Neural cell (in vitro differentiated cells): ENCODE measurements around the gene CCDC85C. TPM values are rescaled to one million over a fixed set of nuclear protein-coding genes. Genes with fewer than 3 reads are reported as not detected.

Source experiments
- H2AFZ ChIP-seq: fragments of 200-600, 300-800 bp; sonication (generic), shearing (Covaris generic); 2 replicates; pipeline ENCODE4 v1.6.0; 2014; ENCODE audit warnings: low read depth, mild to moderate bottlenecking, antibody characterized with exemption, low read length, moderate library complexity
- H3F3A ChIP-seq: fragments of 200-600 bp; shearing (Covaris generic); 2 replicates; pipeline ENCODE4 v1.6.1; 2016; ENCODE audit warnings: mild to moderate bottlenecking, moderate library complexity, mixed read lengths, antibody characterized with exemption, low read length; ENCODE audit not compliant: insufficient read depth, poor library complexity, severe bottlenecking
- H3K27ac ChIP-seq: fragments of 200-600, 300-800 bp; sonication (generic), shearing (Covaris generic); 2 replicates; pipeline ENCODE4 v1.5.1; 2014; ENCODE audit warnings: mild to moderate bottlenecking, low read length, moderate library complexity
- H3K27me3 ChIP-seq: fragments of 300-800, 200-600 bp; sonication (generic), shearing (Covaris generic); 2 replicates; pipeline ENCODE4 v1.6.0; 2014; ENCODE audit warnings: mild to moderate bottlenecking, low read depth, low read length, moderate library complexity; ENCODE audit not compliant: insufficient read depth
- H3K36me3 ChIP-seq: fragments of 300-800, 200-600 bp; sonication (generic), shearing (Covaris generic); 2 replicates; pipeline ENCODE4 v1.5.1; 2014; ENCODE audit warnings: mild to moderate bottlenecking, antibody characterized with exemption, low read length, moderate library complexity; ENCODE audit not compliant: insufficient read depth
- H3K4me2 ChIP-seq: fragments of 300-800, 200-600 bp; sonication (generic), shearing (Covaris generic); 2 replicates; pipeline ENCODE4 v1.6.0; 2014; ENCODE audit warnings: mild to moderate bottlenecking, low read length
- H3K4me3 ChIP-seq: fragments of 300-800, 200-600 bp; sonication (generic), shearing (Covaris generic); 2 replicates; pipeline ENCODE4 v1.5.1; 2014; ENCODE audit warnings: mild to moderate bottlenecking, low read length, moderate library complexity
- H3K79me2 ChIP-seq: fragments of 200-600 bp; shearing (Covaris generic); replicated peaks from 2 replicates; pipeline ENCODE4 v1.6.0; 2014; ENCODE audit warnings: mild to moderate bottlenecking, low read length, moderate library complexity; ENCODE audit not compliant: insufficient read depth
- H3K9ac ChIP-seq: fragments of 300-800, 200-600 bp; sonication (generic), shearing (Covaris generic); 2 replicates; pipeline ENCODE4 v1.6.1; 2016; ENCODE audit warnings: mild to moderate bottlenecking, low read length, mixed read lengths
- H3K9me2 ChIP-seq: fragments of 200-600 bp; shearing (Covaris generic); 2 replicates; pipeline ENCODE4 v1.6.1; 2016; ENCODE audit warnings: mild to moderate bottlenecking, low read length, mixed read lengths; ENCODE audit not compliant: insufficient read depth
- H3K9me3 ChIP-seq: fragments of 200-600, 300-800 bp; sonication (generic), shearing (Covaris generic); 2 replicates; pipeline ENCODE4 v1.6.1; 2016; ENCODE audit warnings: mild to moderate bottlenecking, mixed run types, low read length, moderate library complexity, mixed read lengths
- H4K20me1 ChIP-seq: fragments of 200-600 bp; shearing (Covaris generic); 2 replicates; pipeline ENCODE4 v1.6.1; 2016; ENCODE audit warnings: mild to moderate bottlenecking, mixed run types; ENCODE audit not compliant: insufficient read depth
- EP300 ChIP-seq: fragments of 450-650 bp; conservative IDR thresholded peaks from 2 replicates; pipeline ENCODE4 v1.6.1; 2014; ENCODE audit warnings: antibody characterized with exemption, mild to moderate bottlenecking, moderate library complexity; ENCODE audit not compliant: poor library complexity, severe bottlenecking
- EZH2 ChIP-seq: fragments of 200-600, 300-800 bp; shearing (Covaris generic), sonication (generic); IDR thresholded peaks from 2 replicates; pipeline ENCODE4 v1.6.1; 2014; ENCODE audit warnings: antibody characterized with exemption, low read length, borderline replicate concordance, mild to moderate bottlenecking; ENCODE audit not compliant: insufficient read depth, poor library complexity, severe bottlenecking
- MXI1 ChIP-seq: fragments of 450-650 bp; conservative IDR thresholded peaks from 2 replicates; pipeline ENCODE4 v1.6.1; 2014; ENCODE audit warnings: antibody characterized with exemption, mild to moderate bottlenecking; ENCODE audit not compliant: poor library complexity, severe bottlenecking
- POLR2AphosphoS5 ChIP-seq: IDR thresholded peaks from 2 replicates; pipeline ENCODE4 v1.6.1; 2012
- RAD21 ChIP-seq: fragments of 450-650 bp; conservative IDR thresholded peaks from 2 replicates; pipeline ENCODE4 v1.6.1; 2014; ENCODE audit warnings: antibody characterized with exemption, mild to moderate bottlenecking, moderate library complexity
- SMC3 ChIP-seq: fragments of 450-650 bp; conservative IDR thresholded peaks from 2 replicates; pipeline ENCODE4 v1.6.1; 2014; ENCODE audit warnings: antibody characterized with exemption, mild to moderate bottlenecking, moderate library complexity; ENCODE audit not compliant: poor library complexity
- TAF1 ChIP-seq: IDR thresholded peaks from 2 replicates; pipeline ENCODE4 v1.6.1; 2012; ENCODE audit warnings: low read depth
- polyA plus RNA-seq: library from polyadenylated mRNA; depleted of rRNA; stranded (reverse); fragments of >200 nt; gene quantifications from 2 replicates; pipeline ENCODE4 v1.2.3, GENCODE V29; 2014
- TF ChIP-seq, protein P1 (sequence below): fragments of 450-650 bp; IDR thresholded peaks from 2 replicates; pipeline ENCODE4 v1.5.1; 2014; ENCODE audit warnings: antibody characterized with exemption, mild to moderate bottlenecking, moderate library complexity; ENCODE audit not compliant: poor library complexity, severe bottlenecking
- TF ChIP-seq, protein P2 (sequence below): IDR thresholded peaks from 2 replicates; pipeline ENCODE4 v1.6.1; 2012; ENCODE audit warnings: borderline replicate concordance

CCDC85C gene
- polyA plus RNA-seq, 1 donor from 2014 or later, result 24.8 TPM

DNA sequence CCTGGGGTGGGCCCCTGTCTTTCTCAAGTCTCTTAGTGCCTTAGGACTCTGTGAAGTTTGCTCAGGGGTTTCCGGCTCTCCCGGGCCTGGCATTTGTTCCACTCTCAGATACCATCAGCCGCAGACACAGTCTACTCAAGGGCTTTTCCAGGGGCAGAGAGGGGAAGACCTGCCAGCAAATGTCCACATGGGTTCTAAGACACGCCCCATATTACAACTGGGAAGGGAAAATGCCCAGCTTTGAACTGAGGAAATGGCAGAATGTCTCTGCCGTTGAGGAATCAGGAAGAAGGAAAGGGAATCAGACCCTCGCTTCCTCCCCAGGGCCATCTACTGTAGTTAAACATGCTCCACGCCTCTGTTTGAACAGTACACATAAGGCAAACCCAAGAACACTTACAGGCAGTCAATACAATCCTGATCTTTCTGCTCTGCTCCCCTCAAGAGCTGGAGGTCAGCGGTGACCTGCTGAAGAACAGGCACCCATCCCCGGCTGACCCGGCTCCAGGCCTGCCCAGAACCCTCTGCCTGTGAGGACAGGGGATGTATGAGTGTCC is 7.9 kb downstream of the CCDC85C start:
- no peaks in the 10 kb centered on the region for H3K36me3 ChIP-seq
- TF ChIP-seq, protein P1, sequence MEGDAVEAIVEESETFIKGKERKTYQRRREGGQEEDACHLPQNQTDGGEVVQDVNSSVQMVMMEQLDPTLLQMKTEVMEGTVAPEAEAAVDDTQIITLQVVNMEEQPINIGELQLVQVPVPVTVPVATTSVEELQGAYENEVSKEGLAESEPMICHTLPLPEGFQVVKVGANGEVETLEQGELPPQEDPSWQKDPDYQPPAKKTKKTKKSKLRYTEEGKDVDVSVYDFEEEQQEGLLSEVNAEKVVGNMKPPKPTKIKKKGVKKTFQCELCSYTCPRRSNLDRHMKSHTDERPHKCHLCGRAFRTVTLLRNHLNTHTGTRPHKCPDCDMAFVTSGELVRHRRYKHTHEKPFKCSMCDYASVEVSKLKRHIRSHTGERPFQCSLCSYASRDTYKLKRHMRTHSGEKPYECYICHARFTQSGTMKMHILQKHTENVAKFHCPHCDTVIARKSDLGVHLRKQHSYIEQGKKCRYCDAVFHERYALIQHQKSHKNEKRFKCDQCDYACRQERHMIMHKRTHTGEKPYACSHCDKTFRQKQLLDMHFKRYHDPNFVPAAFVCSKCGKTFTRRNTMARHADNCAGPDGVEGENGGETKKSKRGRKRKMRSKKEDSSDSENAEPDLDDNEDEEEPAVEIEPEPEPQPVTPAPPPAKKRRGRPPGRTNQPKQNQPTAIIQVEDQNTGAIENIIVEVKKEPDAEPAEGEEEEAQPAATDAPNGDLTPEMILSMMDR, result no peak
- TF ChIP-seq RAD21, result no peak
- TF ChIP-seq TAF1, result no peak
- TF ChIP-seq, protein P2, sequence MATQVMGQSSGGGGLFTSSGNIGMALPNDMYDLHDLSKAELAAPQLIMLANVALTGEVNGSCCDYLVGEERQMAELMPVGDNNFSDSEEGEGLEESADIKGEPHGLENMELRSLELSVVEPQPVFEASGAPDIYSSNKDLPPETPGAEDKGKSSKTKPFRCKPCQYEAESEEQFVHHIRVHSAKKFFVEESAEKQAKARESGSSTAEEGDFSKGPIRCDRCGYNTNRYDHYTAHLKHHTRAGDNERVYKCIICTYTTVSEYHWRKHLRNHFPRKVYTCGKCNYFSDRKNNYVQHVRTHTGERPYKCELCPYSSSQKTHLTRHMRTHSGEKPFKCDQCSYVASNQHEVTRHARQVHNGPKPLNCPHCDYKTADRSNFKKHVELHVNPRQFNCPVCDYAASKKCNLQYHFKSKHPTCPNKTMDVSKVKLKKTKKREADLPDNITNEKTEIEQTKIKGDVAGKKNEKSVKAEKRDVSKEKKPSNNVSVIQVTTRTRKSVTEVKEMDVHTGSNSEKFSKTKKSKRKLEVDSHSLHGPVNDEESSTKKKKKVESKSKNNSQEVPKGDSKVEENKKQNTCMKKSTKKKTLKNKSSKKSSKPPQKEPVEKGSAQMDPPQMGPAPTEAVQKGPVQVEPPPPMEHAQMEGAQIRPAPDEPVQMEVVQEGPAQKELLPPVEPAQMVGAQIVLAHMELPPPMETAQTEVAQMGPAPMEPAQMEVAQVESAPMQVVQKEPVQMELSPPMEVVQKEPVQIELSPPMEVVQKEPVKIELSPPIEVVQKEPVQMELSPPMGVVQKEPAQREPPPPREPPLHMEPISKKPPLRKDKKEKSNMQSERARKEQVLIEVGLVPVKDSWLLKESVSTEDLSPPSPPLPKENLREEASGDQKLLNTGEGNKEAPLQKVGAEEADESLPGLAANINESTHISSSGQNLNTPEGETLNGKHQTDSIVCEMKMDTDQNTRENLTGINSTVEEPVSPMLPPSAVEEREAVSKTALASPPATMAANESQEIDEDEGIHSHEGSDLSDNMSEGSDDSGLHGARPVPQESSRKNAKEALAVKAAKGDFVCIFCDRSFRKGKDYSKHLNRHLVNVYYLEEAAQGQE, result no peak
- no peak for TF ChIP-seq EP300
- no peak for TF ChIP-seq SMC3
- TF ChIP-seq EZH2, result no peak
- TF ChIP-seq MXI1, result no peak
- TF ChIP-seq POLR2AphosphoS5, result no peak
- no peak overlapping the region for H3K9ac ChIP-seq
- H2AFZ ChIP-seq, result no peak overlapping the region
- no peak overlapping the region for H3K27ac ChIP-seq
- H3K4me3 ChIP-seq, result no peak overlapping the region
- peaks cover 44% of the 10 kb centered on the region for H3K79me2 ChIP-seq
- H3K9me2 ChIP-seq, result no peaks in the 10 kb centered on the region
- no peaks in the 10 kb centered on the region for H3K9me3 ChIP-seq
- no peaks in the 10 kb centered on the region for H3K27me3 ChIP-seq
- no peak overlapping the region for H3K4me2 ChIP-seq
- peaks cover 6% of the 10 kb centered on the region for H4K20me1 ChIP-seq
- no peaks in the 10 kb centered on the region for H3F3A ChIP-seq

DNA sequence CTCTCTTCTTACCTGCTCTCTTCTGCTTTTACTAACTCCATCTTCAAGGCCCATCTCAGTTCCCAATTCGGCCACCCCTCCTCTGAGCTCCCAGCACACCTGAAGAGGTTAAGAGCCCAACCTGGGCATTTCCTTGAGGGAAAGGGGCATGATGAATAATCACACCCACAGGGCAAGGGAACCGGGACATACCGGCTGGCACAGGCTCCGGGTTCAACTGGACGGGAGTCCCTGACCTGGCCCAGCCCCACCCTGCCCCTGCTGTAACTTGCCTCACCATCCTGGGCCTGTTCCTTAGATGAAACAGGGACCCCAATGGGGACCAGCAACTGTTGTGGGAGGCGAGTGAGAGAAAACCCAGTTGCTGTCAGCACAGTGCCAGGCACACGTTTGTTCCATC is 8.5 kb downstream of the CCDC85C start:
- Histone ChIP-seq H3K36me3 (no peaks in the 10 kb centered on the region), H4K20me1 (peaks cover 2% of the 10 kb centered on the region), H3K27me3 (no peaks in the 10 kb centered on the region), H3K27ac (no peak overlapping the region), H2AFZ (no peak overlapping the region), H3F3A (no peaks in the 10 kb centered on the region), H3K9me3 (no peaks in the 10 kb centered on the region), H3K9ac (no peak overlapping the region), H3K4me2 (no peak overlapping the region), H3K79me2 (peaks cover 38% of the 10 kb centered on the region), H3K9me2 (no peaks in the 10 kb centered on the region), H3K4me3 (no peak overlapping the region)
- TF ChIP-seq RAD21, result no peak
- TF ChIP-seq SMC3, result no peak
- no peak for TF ChIP-seq POLR2AphosphoS5
- TF ChIP-seq EZH2, result no peak
- TF ChIP-seq TAF1, result no peak
- TF ChIP-seq, protein P2, result no peak
- no peak for TF ChIP-seq MXI1
- TF ChIP-seq, protein P1, result no peak
- no peak for TF ChIP-seq EP300
